ENCODE data around the gene TSHZ2.
"Not testable (repeated sequence)": the region's sequence is repeated elsewhere in the genome, so short reads cannot be mapped to it uniquely, and the experiment has no call there.

TSHZ2 gene

GRCh38 chr20:52965819-52966218, 6.3 kb upstream of the TSHZ2 start:
- peaks cover 22% of the 10 kb centered on the region for H3K4me1 Mint-ChIP-seq
- H3K4me3 Mint-ChIP-seq, result no peak overlapping the region
- H3K9me3 Mint-ChIP-seq, result peaks cover 2% of the 10 kb centered on the region
- no peak for TF ChIP-seq CTCF (IDR thresholded peaks at IDR 0.05; ENCODE audit: unreplicated experiment in 3 of 3)
- H3K36me3 Mint-ChIP-seq (ENCODE audit: low read depth), result no peaks in the 10 kb centered on the region
- H3K27ac Mint-ChIP-seq, result no peak overlapping the region
- no peaks in the 10 kb centered on the region for H3K27me3 Mint-ChIP-seq (ENCODE audit: low read depth)

- H3K4me3 Mint-ChIP-seq; H3K27ac Mint-ChIP-seq; H3K27me3 Mint-ChIP-seq (ENCODE audit: low read depth); H3K36me3 Mint-ChIP-seq (ENCODE audit: low read depth); H3K9me3 Mint-ChIP-seq: not testable (repeated sequence)
- peaks cover 22% of the 10 kb centered on the region for H3K4me1 Mint-ChIP-seq
Measured at GRCh38 chr20:52966543-52966942, 5.6 kb upstream of the TSHZ2 start.

GRCh38 chr20:52971498-52972189, 514 bp upstream of the TSHZ2 start:
- H3K9me3 Mint-ChIP-seq, result no peaks in the 10 kb centered on the region
- TF ChIP-seq CTCF (IDR thresholded peaks at IDR 0.05; ENCODE audit: unreplicated experiment in 3 of 3), result no peak

GRCh38 chr20:52972965-52973819, 1.0 kb downstream of the TSHZ2 start:
- no peaks in the 10 kb centered on the region for H3K36me3 Mint-ChIP-seq (ENCODE audit: low read depth)
- H3K27ac Mint-ChIP-seq, result peak overlapping the region; percentile 95 to 97 (median 96)
- peaks cover 22% of the 10 kb centered on the region for H3K4me1 Mint-ChIP-seq
- peaks cover 12% of the 10 kb centered on the region for H3K27me3 Mint-ChIP-seq (ENCODE audit: low read depth)
- no peak for TF ChIP-seq CTCF (IDR thresholded peaks at IDR 0.05; ENCODE audit: unreplicated experiment in 3 of 3)
- no peaks in the 10 kb centered on the region for H3K9me3 Mint-ChIP-seq
- H3K4me3 Mint-ChIP-seq, result peak overlapping the region; percentile 94 to 97 (median 94)

More at GRCh38 chr20:52971498-52972189, 514 bp upstream of the TSHZ2 start:
- H3K36me3 Mint-ChIP-seq (ENCODE audit: low read depth), result no peaks in the 10 kb centered on the region
- H3K4me3 Mint-ChIP-seq, result peak overlapping the region; percentile 76 to 88 (median 83)
- peak overlapping the region; percentile 91 to 96 (median 95) for H3K27ac Mint-ChIP-seq
- H3K27me3 Mint-ChIP-seq (ENCODE audit: low read depth), result peaks cover 4% of the 10 kb centered on the region
- peaks cover 7% of the 10 kb centered on the region for H3K4me1 Mint-ChIP-seq

- Mint-ChIP-seq H3K27me3 (ENCODE audit: low read depth) (peaks cover 12% of the 10 kb centered on the region), H3K27ac (peak overlapping the region; percentile 95 to 97 (median 96)), H3K36me3 (ENCODE audit: low read depth) (no peaks in the 10 kb centered on the region), H3K4me3 (peak overlapping the region; percentile 94 to 97 (median 94)), H3K4me1 (peaks cover 26% of the 10 kb centered on the region), H3K9me3 (no peaks in the 10 kb centered on the region)
- no peak for TF ChIP-seq CTCF (IDR thresholded peaks at IDR 0.05; ENCODE audit: unreplicated experiment in 3 of 3)
Measured at GRCh38 chr20:52974179-52974594, 2.0 kb downstream of the TSHZ2 start.

GRCh38 chr20:52975029-52975732, 3.0 kb downstream of the TSHZ2 start:
- Mint-ChIP-seq H3K4me1 (peaks cover 34% of the 10 kb centered on the region), H3K36me3 (ENCODE audit: low read depth) (peaks cover 4% of the 10 kb centered on the region), H3K9me3 (no peaks in the 10 kb centered on the region), H3K27me3 (ENCODE audit: low read depth) (peaks cover 12% of the 10 kb centered on the region), H3K27ac (peak overlapping the region; percentile 95 to 97 (median 96)), H3K4me3 (peak overlapping the region; percentile 94 to 97 (median 94))
- TF ChIP-seq CTCF (IDR thresholded peaks at IDR 0.05; ENCODE audit: unreplicated experiment in 3 of 3), result no peak
